GM19351 (cell line): ENCODE results near the gene INHBB.
"Not testable (repeated sequence)": the region's sequence is repeated elsewhere in the genome, so short reads cannot be mapped to it uniquely, and the experiment has no call there.

Source experiments
- ATAC-seq: cut with Tn5 transposase; IDR thresholded peaks from one replicate; pipeline ENCODE4 v1.9.1; 2021; ENCODE audit warnings: mild to moderate bottlenecking, moderate library complexity; ENCODE audit not compliant: unreplicated experiment

Gene INHBB

GRCh38 chr2:120316071-120316470 lies 29.9 kb upstream of the INHBB start:
- ATAC-seq: no peak

GRCh38 chr2:120316528-120317179 lies 29.3 kb upstream of the INHBB start:
- ATAC-seq: no peak

- ATAC-seq: no peak
Observed at GRCh38 chr2:120317180-120317533, 28.8 kb upstream of the INHBB start.

GRCh38 chr2:120317916-120318315 lies 28.0 kb upstream of the INHBB start:
- ATAC-seq: no peak

GRCh38 chr2:120318626-120319025 lies 27.3 kb upstream of the INHBB start:
- no peak for ATAC-seq

- ATAC-seq: no peak
Observed at GRCh38 chr2:120319123-120319522, 26.8 kb upstream of the INHBB start.

GRCh38 chr2:120319686-120320317 lies 26.1 kb upstream of the INHBB start:
- ATAC-seq: no peak

- ATAC-seq: no peak
Observed at GRCh38 chr2:120320318-120320851, 25.6 kb upstream of the INHBB start.

- ATAC-seq: not testable (repeated sequence)
Observed at GRCh38 chr2:120320887-120321556, 24.9 kb upstream of the INHBB start.

GRCh38 chr2:120321721-120322284 lies 24.1 kb upstream of the INHBB start:
- no peak for ATAC-seq

GRCh38 chr2:120322329-120322728 lies 23.6 kb upstream of the INHBB start:
- ATAC-seq: no peak

GRCh38 chr2:120323214-120323613 lies 22.7 kb upstream of the INHBB start:
- no peak for ATAC-seq

- ATAC-seq: no peak
Observed at GRCh38 chr2:120323807-120324399, 22.0 kb upstream of the INHBB start.

- ATAC-seq: no peak
Observed at GRCh38 chr2:120324933-120325332, 21.0 kb upstream of the INHBB start.

GRCh38 chr2:120326066-120326465 lies 19.9 kb upstream of the INHBB start:
- no peak for ATAC-seq

GRCh38 chr2:120330946-120331822 lies 14.8 kb upstream of the INHBB start:
- ATAC-seq: no peak

- ATAC-seq: no peak
Observed at GRCh38 chr2:120331903-120332302, 14.0 kb upstream of the INHBB start.

GRCh38 chr2:120332384-120332783 lies 13.6 kb upstream of the INHBB start:
- ATAC-seq: no peak

- ATAC-seq: no peak
Observed at GRCh38 chr2:120334068-120334467, 11.9 kb upstream of the INHBB start.

GRCh38 chr2:120336749-120337148 lies 9.2 kb upstream of the INHBB start:
- ATAC-seq: no peak
